ENCODE measurements around the gene MGLL.

MGLL gene

DNA sequence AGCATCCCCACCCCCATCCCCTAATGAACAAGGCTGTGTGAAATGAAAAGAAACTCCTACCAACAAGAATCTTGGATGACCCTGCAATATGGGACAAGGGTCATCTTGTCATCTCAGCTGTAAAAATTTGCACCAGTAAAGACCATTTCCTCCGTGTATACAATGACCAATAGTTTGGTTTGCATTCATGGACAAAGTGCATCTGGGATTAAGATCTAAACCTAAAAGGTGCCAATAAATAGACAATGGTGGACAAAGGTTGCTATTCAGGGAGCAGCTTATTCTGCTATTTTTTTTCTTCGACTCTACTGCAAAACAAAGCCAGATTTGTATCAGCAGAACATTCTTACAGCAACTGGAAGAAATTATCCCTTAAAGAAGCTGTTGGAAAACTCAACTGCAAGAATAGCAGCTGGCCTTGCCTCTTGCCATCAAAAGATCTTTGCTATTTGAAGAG lies 8.0 kb downstream of the MGLL start:
- no peak for DNase-seq (ENCODE audit: low read depth in 2 of 2)

DNA sequence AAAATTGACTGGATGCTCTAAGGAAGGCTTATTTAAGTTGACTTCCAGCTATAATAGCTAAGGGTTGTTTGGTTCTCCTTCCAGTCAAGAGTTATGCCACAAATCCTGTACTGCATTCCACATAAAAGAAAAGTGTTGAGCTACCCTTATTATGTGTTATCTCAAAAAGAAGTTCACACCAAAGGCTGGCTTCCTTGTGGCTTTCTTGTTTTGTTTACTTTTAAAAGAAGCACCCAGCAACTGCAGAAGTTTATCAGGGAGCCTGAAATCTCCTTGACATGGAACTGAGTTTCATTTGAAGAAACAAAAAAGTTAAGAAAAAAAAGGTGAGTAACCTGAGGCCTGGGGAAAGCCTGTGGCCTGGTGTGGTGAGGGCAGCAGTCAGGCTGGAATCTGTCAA lies 10.2 kb downstream of the MGLL start:
- no peak for DNase-seq (ENCODE audit: low read depth in 2 of 2)

DNA sequence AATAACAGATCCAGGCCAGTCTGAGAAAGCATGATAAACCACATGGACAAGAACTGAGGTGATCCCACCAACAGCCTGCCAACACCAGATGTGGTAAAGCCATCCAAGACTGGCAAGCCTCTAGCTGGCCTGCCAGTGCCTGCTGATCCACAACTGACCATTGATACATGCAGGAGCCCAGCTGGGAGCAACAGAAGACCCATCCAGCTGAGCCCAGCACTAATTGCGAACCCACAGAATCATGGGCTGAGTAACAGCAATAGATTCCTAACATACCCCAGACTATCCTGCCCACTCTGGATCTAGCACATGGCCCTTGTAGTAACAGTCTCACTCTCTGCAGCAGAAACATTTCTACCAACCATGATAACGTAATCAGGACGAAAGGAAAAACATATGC lies 10.6 kb downstream of the MGLL start:
- DNase-seq (ENCODE audit: low read depth in 2 of 2) = no peak

DNA sequence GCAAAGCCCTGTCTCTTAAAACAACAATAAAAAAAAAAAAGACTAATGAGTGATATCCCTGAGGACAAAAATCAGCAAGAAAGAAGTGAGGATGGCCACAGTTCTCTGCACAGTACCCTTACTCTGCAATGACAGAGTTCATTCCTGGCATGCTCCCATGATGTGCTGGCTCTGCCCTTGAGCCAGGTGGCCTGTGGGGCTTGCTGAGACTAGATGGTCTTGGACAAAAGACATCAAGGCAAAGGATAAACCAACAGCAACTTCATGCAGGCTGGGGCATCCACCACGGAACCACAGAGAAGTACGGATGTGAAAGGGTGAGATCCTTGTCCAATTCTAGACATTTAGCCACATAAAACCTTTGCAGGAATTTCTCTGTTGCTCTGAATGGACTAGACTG lies 12.7 kb downstream of the MGLL start:
- no peak for DNase-seq (ENCODE audit: low read depth in 2 of 2)

DNA sequence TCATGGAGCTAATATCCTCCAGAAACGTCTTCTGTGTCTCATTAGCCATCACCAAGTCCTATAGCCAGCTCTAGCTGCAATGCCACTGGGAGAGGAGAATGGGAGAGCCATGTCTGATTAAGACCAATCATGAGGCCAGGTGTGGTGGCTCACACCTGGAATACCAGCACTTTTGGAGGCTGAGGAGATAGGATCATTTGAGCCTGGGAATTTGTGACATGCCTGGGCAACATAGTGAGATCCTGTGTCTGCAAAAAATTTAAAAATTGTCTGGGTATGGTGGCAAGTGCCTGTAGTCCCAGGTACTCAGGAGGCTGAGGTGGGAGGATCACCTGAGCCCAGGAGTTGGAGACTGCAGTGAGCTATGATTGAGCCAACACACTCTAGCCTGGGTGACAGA lies 13.1 kb downstream of the MGLL start:
- DNase-seq (ENCODE audit: low read depth in 2 of 2) = no peak

DNA sequence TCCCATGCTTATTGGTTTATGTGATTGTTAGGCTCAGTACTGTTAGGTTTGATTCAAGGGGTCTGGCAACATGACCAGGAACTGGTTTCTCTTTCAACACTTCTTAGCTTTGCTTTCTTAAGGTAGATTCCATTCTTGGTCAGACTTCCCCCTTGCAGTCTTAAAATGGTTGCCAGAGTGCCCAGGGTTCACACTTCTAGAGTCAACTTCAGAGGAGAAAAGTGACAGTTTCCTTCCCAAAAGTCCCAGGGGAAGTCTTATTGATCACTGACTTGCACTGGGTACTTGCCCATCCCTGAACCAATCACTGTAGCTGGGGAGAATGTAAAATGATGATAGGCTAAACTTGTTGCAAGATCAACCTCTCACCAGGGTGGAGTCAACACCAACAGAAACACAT lies 14.1 kb downstream of the MGLL start:
- DNase-seq (ENCODE audit: low read depth in 2 of 2) = no peak

DNA sequence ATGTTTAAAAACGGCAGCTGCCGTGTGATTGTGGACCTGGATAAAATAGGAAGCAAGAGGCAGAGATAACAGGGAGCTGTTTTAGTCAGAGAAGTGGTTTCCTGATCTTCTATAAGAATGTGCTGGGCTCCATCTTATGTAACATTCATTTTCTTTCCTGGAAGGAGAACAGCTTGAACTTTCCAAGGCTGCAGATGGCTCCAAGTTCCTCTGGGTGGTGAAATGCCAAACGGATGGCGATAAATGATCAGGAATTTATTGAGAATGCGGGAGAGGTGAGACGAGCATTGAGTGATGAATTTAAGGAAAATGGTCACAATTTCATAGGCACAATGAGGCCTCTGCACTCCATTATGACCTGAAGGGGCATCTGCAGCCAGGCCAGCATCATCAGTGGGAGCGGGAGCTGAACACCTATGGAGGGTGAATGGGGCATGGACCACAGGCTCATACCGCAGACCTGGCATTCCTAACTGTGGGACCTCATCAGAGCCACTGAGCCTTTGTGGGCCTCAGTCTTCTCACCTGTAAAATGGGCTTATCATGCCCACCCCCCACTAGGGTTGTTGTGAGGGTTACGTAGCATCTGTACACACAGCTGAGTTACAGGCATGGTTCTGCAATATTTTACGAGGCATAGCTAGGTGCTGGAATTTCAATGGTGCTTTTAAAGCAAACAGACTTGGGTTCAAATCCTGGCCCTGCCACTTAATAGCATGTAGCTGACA lies 17.1 kb downstream of the MGLL start:
- no peak for DNase-seq (ENCODE audit: low read depth in 2 of 2)

DNA sequence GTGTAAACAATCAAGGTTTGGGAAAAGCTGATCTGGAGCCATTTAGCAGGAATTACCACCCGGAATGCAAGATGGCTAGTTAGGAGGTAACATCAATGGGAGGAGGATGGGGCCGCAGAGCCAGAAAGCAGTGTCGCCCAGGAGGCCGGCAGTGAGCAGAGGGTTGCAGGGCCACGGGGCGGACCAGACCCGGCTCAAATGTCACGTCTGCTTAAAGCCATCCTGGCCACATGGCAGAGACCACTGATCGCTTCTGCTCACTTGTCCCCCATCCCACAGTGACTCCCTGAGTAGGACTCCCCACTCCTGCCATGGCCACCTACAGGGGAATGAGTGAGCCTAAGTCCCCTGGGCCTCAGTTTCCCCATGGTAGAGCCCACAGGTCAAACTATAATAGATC lies 18.2 kb downstream of the MGLL start:
- no peak for DNase-seq (ENCODE audit: low read depth in 2 of 2)

DNA sequence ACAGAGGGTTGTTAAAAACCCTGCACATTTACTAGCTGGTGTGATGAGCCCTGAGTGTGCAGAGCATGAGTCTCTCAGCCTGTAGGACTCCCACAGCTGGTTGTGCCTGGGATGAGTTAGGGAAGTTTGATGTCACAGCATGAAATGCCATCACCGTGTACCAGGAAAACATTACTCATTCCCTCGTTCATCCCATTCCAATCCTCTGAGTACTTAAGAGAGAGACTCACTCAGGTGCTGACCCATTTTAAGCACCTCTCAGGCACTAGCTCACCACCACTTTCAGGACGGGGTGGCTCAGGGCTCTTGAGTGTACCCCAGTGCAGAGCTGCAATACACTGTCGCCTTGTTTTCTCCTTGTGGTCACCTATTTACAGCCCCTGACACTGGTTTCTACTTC lies 18.7 kb downstream of the MGLL start:
- DNase-seq (ENCODE audit: low read depth in 2 of 2) = no peak

DNA sequence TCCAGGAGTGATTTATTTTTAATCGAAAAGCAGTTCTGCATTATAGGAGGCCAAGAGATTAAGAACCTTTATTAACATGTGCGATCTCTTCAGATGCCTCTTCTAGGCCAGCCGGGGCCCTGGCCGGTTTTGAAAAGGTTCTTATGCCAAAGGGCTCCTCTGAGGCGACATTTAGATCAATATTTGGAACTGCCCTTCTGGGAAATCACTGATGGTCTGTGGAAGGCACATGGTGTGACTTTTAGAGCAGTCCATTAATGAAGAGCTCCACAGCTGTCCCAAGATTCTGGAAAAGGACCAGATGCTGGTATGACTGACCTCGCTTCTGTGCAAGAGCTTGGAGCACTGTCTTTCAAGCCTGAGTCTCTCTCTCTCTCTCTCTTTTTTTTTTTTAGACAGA lies 19.7 kb downstream of the MGLL start:
- DNase-seq (ENCODE audit: low read depth in 2 of 2) = no peak

DNA sequence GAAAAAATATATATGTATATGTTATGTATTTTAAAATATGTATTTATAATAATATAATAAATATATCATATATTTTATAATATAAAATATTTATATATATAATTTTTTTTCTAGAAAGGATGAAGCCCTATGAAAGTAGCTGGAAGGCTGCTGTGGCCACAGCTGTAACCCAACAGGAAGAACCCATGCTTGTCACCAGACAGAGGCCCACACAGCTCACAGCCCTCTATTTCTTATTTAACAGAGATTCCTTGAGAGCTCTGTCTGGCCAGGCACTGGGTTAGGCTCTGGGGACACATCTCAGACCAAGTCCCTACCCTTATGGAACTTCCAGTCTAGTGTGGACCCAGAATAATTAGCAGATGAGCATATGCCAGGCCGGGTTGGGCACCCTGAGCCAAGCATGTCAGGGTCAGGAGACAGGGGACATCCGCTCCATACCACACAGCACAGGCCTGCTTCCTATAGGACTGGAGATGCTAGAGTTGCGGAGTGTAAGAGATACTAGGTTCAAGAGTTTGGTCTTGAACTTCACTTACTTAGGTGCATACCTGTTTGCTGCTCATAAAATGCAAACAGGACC lies 20.5 kb downstream of the MGLL start:
- no peak for DNase-seq (ENCODE audit: low read depth in 2 of 2)

DNA sequence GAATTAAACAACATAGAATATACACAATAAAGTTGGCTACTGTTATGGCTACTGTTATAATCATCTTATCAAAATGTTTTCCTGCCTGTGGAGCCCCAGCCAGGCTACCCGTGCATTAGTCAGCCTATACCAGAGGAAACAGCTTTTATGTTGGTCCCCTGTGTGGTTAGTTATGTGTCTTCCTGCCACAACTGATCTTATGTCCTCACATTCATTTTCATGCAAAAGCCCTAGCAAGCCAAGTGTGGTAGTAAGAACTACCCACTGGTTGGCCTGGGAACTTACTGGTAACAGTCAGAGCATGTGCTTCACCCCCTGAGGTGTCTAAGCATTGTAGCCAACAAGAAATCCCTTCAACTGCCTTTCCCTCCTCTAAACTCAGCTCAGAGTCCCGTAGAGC lies 21.8 kb downstream of the MGLL start:
- DNase-seq (ENCODE audit: low read depth in 2 of 2) = no peak

DNA sequence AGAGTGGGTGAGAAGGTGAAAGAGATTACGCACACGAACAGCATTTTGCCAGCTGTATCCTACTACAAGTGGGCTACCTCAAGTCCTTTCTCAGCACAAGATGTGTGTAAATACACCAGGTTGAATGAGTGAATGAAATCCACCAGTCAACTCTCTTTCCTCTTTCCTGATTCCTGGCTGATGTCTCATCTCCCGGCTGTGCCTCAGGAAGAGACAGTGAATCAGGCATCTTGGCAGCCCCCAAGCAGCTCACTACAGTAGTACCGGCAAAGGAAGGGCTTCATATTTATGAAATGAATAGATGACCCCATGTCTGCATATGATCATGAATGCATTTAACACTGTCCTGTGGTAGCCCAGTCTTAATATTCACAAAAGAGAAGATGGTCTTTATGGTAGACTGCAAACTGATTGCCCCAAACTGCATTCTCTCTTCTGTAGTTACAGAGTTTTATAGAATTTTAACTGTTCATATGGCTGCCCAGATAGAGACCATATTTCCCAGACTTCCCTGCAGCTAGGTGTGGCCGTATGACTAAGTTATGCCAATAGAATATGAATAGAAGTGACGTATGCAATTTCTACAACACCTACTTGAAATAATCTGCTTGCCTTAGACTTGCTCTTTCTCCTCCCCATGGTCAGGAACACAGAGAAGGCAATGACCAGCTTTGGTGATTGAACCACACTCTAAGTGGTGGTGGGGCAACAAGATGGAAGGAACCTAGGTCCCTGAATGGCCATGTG lies 22.7 kb downstream of the MGLL start:
- DNase-seq (ENCODE audit: low read depth in 2 of 2) = no peak

DNA sequence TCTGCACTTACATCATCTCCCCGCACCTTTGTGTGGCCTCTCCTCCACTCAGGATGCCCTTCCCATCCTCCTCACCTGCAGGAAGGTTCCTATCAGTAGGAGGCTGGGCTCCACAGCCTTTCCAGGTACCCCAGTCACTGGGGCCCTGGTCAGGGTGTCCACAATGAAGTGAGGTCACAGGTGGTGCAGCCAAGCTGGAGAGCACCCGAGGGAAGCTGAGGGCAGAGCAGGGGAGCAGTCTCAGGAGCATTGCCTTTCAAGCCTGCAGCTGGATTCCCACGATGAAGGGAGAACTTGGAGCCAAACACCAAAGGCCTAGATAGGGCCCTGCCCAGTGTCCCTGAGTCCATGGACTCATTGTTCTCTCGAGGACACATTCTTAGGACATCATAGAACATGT lies 23.6 kb downstream of the MGLL start:
- DNase-seq (ENCODE audit: low read depth in 2 of 2) = no peak

DNA sequence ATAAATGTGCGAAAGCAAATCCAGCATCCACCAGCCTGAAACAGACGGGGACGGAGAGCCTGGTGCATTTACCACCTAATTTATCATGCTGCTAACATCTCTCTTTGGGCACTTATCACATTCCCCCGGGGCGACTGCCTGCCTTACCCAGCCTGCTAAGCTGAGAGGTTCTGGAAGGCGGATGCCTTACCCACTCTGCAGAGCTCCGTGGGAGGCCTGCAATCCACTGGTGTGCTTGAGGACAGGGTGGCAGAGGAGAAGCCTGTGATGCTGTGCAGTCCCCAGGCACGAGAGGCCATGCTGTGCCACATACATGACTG lies 25.5 kb downstream of the MGLL start:
- DNase-seq (ENCODE audit: low read depth in 2 of 2) = no peak

DNA sequence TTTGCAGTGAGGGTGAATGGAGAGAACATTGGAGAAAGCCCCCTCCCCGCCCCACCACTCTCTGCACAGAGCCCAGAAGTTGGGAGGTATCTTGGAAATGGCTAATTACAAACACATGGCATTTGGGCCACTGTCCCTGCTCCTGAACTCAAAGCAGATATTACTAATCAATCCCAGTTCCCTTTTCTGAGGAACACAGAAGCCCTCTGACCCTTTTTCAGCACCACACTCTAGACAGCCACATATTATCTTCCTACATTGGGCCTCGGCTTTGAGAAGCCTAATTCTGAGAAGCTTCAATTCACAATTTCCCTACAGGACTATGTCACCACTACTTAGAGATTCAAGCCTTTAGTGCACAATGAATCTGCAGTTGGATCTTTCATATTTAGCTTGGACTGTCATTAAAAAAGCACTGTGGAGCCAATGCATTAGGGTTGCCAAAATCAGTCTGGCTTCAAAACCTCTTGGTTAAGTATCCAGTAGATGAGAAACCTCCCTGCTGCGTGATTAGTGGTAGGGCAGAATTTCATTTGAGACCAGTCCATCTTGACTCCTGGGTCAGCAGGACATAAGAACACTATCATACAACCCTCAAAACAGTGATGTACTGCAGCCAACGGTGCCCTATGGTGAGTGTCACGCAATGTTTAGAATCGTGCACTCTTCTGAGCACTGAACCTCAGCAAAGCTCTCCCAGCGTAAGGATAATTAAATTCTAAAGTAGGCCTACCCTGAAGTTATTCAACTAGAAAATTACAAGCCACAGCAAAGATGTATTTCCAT lies 26.1 kb downstream of the MGLL start:
- DNase-seq (ENCODE audit: low read depth in 2 of 2) = no peak

DNA sequence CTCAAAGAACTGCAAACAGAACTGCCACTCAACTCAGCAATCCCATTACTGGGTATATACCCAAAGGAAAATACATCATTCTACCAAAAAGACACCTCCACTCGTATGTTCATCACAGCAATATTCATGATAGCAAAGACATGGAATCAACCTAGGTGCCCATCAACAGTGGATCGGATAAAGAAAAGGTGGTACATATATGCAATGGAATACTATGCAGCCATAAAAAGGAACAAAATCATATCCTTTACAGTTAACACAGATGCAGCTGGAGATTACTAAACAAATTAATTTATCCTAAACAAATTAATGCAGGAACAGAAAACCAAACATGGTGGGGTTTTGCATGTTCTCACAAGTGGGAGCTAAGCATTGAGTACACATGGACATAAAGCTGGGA lies 27.3 kb downstream of the MGLL start:
- no peak for DNase-seq (ENCODE audit: low read depth in 2 of 2)

DNA sequence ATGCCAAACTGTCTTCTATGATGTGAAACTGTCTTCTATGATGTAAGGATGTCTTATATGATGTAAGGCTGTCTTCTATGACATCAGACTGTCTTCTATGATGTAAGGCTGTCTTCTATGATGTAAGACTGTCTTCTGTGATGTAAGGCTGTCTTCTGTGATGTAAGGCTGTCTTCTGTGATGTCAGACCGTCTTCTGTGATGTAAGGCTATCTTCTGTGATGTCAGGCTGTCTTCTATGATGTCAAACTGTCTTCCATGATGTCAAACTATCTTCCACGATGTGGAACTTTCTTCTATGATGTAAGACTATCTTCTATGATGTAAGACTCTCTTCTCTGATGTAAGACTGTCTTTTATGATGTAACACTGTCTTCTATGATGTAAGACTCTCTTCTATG lies 27.9 kb downstream of the MGLL start:
- no peak for DNase-seq (ENCODE audit: low read depth in 2 of 2)

DNA sequence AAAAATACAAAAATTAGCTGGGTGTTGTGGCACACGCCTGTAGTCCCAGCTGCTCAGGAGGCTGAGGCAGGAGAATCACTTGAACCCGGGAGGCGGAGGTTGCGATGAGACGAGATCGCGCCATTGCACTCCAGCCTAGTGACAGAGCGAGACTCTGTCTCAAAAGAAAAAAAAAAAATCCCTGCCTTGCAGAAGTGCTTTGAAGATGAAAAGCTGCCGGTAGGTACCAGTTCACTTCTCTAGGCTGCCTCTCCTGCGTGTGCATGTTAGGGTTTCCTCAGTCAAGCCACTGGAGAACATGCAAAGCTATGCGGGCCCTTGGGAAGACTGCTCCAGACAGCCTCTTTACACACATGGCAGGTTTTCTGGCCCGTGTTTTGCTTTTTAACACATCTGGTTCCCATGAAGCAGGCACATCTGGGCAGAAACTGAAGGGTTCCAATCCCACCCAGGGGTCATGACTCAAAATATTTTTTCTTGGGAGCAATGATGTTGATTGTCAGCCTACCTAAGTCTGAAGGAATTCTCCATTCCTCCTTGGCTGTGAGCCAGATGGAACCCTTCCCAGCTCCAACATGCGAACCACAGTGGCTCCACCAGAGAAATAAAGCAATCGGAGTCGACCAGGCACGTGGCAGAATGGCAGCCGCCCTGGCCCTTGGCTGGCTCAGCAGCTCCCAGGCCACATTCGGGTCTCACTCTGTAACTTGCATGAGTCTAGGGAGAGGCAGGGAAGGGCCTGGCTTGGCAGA lies 29.6 kb downstream of the MGLL start:
- DNase-seq (ENCODE audit: low read depth in 2 of 2) = no peak

DNA sequence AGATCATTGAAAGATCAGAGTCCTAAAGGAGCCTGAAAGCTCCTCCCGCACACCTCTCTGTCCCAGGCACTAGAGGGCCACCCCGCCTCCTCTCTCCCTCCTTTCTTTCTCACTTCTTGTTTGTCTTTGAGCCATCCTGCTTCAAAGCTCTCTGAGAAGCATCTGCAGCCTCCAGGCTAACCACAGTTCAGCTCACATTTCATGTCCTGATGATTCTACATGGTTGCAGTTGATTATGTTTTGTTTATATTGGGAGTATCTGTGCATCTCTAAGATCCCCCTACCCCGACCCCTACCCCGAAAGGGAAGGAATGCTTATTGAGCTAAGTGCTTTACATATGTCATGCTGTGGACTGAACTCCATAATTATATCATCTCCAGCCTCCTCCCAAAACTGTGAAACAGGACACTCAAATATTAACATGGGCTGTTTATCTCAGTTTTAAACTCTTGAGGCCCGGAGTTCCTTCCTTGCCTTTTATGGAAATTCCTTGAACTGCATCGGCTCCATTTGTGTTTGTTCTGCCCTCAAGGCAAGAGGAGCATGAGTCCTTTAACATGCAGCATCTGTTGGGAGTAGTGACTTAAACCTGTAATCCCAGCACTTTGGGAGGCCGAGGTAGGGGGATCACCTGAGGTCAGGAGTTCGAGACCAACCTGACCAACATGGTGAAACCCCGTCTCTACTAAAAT lies 30.9 kb downstream of the MGLL start:
- DNase-seq (ENCODE audit: low read depth in 2 of 2) = no peak

DNA sequence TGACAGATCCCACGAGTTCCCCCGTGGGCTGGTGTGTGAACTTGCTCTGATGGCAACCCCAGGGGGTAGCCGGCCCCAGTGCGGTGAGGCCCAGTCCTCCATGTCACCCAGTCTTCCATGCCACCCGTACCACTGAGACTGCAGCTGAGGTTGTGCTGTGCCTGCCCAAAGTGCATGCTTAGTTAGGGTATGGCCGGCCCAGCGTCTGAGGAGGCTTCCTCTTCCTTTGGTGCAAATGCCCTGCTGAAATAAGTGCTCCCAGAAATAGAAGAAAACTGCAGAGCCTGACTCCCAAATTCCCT lies 31.5 kb downstream of the MGLL start:
- no peak for DNase-seq (ENCODE audit: low read depth in 2 of 2)
